DMS53 treated with DMSO at 0.1 percent for 48 hours (cell line): ENCODE results near the gene TMEM198.

Experiments
- DNase-seq: peaks from one replicate; lab custom pipeline; 2025; ENCODE audit not compliant: unreplicated experiment; lab: John Stamatoyannopoulos, UW

The TMEM198 gene, protein sequence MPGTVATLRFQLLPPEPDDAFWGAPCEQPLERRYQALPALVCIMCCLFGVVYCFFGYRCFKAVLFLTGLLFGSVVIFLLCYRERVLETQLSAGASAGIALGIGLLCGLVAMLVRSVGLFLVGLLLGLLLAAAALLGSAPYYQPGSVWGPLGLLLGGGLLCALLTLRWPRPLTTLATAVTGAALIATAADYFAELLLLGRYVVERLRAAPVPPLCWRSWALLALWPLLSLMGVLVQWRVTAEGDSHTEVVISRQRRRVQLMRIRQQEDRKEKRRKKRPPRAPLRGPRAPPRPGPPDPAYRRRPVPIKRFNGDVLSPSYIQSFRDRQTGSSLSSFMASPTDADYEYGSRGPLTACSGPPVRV

DNA sequence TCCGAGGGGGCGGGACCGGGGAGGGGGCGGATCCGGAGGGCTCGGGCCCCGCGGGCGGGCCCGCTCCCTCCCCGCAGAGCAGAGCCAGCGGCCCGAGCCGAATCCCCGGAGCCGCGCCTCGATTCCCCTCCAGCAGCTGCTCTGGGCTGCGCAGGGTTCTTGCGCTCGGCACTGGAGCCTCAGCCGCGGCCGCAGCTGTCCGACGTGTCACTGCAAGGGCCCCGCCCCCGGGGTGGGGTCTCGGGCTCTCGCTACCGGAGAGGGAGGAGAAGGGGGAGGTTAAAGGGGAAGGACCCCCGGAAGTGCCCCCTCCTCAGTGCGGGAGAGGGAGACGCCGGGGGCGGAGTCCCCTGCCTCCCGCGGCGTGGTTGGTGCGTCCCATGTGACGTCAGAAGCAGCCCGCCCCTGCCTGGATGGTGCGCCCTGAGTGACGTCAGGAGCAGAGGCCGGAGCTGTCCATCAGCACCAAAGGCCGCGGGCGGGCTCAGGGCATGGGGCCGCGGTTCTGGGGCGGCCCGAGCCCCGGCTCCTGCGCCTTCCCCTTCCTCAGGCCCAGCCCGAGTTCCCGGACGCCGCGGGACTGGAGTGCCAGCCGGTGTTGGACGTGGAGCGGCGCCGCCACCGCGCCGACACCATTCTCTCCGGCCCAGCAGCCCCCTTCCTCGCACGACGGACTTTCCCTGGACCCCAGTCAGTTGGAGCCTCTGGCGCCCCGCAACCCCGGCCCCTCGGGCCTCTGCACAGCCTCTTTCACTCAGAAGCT is at the start of gene TMEM198, which contains the start of gene CHPF:
TMEM198 (plus strand) TSS at position 433 of the 763 bp plus-strand sequence. CDS start 700 bp downstream, outside the sequence.
CHPF (minus strand) TSS at position 214 of the 763 bp plus-strand sequence. CDS start 271 bp downstream, outside the sequence.
- peak; percentile 89 for DNase-seq

DNA sequence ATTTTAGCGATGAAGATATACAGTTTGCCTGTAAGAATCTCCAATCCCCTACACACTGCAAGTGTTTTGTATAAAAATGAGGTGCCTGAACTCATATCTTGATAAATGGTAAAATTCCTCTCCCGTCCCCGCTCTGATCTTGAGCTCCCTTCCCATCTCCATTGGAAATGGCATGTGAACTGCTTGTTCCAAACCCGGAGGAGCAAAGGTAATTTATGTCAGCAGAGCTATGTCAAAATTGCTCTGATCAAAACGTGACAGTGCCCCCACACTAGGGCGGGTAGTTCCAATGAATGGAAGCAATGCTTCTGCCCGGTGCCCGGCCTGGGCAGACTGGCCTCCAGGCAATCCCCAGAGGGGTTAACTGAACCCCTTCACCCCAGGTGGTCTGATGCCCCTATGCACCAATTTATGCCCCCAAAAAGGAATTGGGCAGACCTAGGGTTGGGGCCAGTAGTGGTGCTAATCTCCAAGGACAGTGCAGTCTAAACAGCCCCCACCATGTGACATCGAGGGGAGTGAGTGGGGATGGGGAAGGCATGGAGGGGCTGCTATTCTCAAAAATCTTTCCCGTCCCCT is 48.8 kb upstream of the TMEM198 start:
- no peak for DNase-seq

- peak; percentile 40 for DNase-seq
Measured at GRCh38 chr2:219495531-219496122, 48.2 kb upstream of the TMEM198 start.

DNA sequence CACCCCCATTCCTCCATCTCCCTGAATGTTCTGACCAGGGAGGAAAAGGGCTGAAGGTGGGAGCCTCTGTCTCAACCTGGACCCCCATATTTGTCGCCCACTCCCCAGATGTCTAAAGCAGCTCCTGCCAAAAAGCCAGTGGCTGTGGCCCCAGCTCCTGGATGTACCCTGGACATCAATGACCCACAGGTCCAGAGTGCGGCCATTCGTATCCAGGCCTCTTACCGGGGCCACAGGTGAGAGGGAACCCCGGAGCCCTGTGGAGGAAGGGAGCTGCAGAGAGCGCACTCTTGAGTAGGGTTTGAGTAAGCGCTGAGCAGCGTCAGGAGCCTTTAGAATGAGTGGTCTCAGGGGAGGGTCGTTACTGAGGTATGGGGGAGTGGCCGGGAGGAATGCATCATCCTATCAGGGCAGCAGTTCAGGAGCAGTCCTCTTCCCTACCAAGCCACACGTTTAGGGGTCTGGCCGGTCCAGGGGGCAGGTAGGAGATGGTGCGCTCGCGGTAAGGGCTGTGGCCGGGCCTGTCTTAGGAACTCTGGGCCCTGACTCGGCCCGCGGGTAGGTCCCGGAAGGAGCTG is 47.5 kb upstream of the TMEM198 start:
- DNase-seq = no peak

DNA sequence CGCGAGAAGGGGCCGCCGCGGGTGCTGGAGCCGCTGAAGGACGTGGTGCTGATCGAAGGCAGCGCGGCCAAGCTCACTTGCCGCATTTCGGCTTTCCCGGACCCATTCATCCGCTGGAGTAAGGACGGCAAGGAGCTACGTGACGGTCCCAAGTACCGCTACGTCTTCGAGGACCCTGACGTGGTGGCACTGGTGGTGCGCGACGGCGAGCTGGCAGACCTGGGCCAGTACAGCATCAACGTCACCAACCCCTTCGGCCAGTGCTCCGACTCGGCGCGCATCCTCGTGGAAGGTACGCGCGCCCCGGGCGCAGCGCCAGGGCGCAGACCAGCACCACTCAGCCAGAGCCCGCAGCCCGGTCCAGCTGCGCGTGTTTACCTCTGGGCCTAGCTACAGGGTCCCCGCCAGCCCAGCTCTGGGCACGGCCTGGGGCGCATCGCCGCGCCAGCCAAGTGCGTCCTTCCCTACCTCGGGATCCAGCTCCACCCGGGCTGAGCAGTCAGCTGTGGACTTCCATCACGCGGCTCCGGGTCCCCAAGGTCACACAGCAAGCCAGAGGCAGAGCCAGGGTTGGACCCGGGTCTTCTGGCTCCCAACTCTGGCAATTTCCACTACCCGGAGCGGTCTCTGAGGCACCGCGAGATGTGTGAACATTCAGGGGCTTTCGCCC is 46.9 kb upstream of the TMEM198 start:
- DNase-seq = peak; percentile 19

GRCh38 chr2:219497495-219498279 is 46.1 kb upstream of the TMEM198 start:
- peak; percentile 31 for DNase-seq

GRCh38 chr2:219498280-219499057 is 45.4 kb upstream of the TMEM198 start, which contains the start of gene GMPPA:
Gene GMPPA, plus strand, starts transcription at chr2:219498891. Its CDS starts 1,085 bp downstream, at chr2:219499976.
- DNase-seq = peak; percentile 92

GRCh38 chr2:219499058-219499307 is 44.8 kb upstream of the TMEM198 start:
- no peak for DNase-seq

- no peak for DNase-seq
Measured at GRCh38 chr2:219499555-219499954, 44.3 kb upstream of the TMEM198 start.

- no peak for DNase-seq
Measured at GRCh38 chr2:219500135-219500534, 43.7 kb upstream of the TMEM198 start.

- DNase-seq = no peak
Measured at GRCh38 chr2:219501849-219502248, 42.0 kb upstream of the TMEM198 start.

DNA sequence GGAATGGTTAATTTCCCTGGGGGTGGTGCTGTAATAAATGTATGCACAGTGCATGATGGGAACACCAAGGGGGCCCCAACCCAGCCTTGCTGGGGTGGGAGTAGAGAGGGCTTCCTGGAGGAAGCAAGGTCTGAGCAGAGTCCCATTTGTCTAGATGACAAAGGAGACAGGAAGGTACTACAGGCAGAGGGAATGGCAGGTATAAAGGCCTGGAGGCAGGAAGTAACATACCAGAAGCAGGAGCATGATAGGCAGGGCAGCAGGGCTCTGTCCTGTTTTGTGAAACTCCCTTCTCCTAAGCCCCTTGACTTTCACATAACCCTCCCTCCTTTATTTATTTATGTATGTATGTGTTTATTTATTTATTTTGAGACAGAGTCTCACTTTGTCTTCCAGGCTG is 41.2 kb upstream of the TMEM198 start:
- DNase-seq = no peak

GRCh38 chr2:219505585-219505984 is 38.2 kb upstream of the TMEM198 start:
- no peak for DNase-seq

DNA sequence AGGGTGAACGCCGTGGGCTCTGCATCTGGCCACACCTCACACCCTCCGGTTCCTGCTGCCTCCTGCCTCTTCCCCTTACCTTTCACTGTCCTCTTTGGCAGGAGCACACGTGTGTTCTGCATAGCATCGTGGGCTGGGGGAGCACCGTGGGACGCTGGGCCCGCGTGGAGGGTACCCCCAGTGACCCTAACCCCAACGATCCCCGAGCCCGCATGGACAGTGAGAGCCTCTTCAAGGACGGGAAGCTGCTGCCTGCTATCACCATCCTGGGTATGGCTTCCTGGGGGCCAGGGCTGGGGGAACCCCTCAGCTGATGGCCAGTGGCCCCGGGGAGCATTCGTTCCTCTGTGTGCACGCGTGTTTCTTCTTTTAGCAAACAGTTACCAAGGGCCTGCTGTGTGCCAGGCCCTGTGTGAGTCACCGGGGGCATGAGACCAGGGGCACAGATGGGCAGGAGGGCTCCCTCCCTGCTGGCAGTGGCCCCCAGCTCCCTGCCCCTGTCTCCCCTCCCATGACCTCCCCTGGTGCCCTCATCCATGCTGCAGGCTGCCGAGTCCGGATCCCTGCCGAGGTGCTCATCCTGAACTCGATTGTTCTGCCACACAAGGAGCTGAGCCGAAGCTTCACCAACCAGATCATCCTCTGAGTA is 37.6 kb upstream of the TMEM198 start:
- no peak for DNase-seq

DNA sequence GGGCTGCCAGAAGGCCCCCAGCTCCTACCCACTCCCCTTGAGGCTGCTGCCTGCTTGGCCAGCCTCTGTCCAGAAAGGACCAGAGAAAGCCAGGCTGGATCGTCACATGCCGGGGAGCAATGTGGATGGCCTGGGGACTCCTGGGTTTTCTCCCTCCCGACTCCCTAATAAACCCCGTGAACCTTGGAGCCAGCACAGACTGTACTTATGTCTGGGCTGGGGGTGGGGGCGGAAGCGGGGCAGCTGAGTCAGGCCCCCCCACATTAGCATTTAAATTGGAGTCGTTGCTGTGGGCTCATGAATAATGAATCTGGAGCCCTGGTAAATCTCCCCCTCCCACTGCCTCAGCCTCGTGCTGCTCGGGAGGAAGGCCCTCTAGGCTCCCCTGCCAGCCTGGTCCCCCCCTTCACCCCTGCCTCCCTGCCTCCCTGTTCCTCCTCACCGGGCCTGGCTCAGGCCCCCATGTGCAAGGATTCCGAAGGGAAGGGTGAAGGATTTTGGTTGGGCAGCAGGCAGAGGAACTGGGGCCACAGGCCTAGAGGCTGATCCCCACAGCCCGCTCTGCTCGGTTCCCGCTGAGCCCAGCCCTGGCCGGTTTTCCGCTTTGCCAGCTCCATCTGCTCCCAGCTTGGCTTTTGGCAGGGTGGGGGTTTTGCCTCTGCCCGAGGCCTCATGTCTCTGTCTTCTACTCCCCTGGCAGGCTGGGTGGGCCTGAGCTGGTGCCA is 36.9 kb upstream of the TMEM198 start:
- no peak for DNase-seq

DNA sequence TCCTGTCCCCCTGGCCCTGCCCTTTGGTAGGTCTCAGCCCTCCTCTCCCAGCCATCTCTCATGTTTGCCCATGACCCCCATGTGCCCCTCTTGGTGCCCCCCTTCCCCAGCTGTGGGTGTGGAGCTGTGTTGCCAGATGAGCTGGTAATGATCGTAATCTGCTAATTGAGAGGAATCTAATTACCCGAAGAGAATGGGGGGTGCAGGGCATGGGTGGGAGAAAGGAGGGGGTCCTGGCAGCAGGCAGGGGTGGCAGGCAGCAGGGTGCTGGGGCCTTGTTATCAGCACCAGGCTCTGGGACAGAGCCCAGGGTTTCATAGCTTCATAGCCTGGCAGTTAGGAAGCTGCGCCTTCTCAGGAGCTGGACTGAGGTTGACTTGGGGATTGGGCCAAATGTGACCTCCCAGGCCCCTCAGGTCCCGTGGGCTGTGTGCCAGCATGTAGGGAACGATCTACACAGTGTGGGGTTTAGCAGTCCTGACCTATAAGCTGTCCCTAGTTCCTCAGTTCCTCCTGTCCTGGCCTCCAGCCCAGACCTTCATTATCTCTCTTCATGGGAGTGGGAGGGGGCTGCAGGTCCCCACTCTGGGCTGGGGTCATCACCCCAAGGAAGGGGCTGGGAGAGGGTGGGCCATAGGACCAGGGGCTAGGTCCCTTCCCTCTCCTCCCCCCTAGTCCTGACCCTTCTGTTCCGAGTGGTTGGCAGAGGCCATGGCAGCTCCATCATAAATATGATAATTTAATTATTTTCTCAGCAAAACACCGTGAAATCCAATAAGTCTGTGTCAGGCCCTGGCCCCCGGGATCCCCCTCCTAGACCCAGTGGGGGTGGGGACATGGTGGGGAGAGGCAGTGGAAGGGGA is 36.0 kb upstream of the TMEM198 start:
- no peak for DNase-seq

DNA sequence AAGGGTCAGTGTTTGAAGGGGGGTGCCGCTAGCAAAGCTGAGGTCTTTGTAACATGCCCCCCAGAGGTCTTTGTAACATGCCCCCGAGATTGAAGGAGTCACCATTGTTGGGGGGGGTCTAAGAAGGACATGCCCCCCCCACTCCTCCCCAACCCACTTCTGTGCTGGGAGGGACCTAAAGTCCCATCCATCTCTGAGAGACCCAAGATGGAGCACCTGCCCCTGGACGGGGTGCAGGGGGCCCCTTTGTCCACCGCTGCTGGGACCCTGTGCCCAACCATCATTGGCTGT is 35.4 kb upstream of the TMEM198 start:
- no peak for DNase-seq
